Mucosa of descending colon (tissue), 3 donors: ENCODE measurements around the gene MXI1. TPM values are rescaled to one million over a fixed set of nuclear protein-coding genes. Genes with fewer than 3 reads are reported as not detected.

Source experiments
- ATAC-seq: fragments of 200-7000 bp; cut with Tn5 transposase; one replicate; pipeline ENCODE4 v1.9.1; 2020; ENCODE audit warnings: mild to moderate bottlenecking, moderate library complexity
- DNase-seq, 3 donors: peaks; one replicate each; pipeline ENCODE4 v3.0.0-alpha.2; 2020
- H3K36me3 ChIP-seq: fragments of 200-600 bp; one replicate; pipeline ENCODE4 v1.8.0; 2021; ENCODE audit warnings: low read depth, mild to moderate bottlenecking
- H3K4me1 ChIP-seq: fragments of 200-600 bp; one replicate; pipeline ENCODE4 v1.8.0; 2021; ENCODE audit warnings: low read depth, mild to moderate bottlenecking
- H3K4me3 ChIP-seq: fragments of 200-600 bp; one replicate; pipeline ENCODE4 v1.8.0; 2021; ENCODE audit warnings: mild to moderate bottlenecking
- H3K9me3 ChIP-seq: fragments of 200-600 bp; one replicate; pipeline ENCODE4 v1.8.0; 2021; ENCODE audit warnings: mild to moderate bottlenecking
- CTCF ChIP-seq: fragments of 200-600 bp; IDR thresholded peaks from one replicate; pipeline ENCODE4 v1.8.0; 2022; ENCODE audit warnings: antibody characterized with exemption, mild to moderate bottlenecking
- intact Hi-C, 2 donors: fragments of 100-400 bp; cut with DNase I in 1 of 2; cut with micrococcal nuclease in 1 of 2; formaldehyde crosslinking; loops; one replicate each; pipeline versions ENCODE4 v1.11.0 to v1.11.1; 2022; cut with DNase I, micrococcal nuclease
- total RNA-seq, 3 donors: library from RNA; stranded (reverse); fragmentation: NEBNext Ultra II Directional in 2 of 3; extraction: Animal tissue kit (Norgen Biotek cat#: 25700) in 2 of 3; gene quantifications; one replicate each; pipeline versions ENCODE4 v1.2.1 to v1.2.4, GENCODE V29; 2021 to 2023
- donor health status: DM: no; HTN: no; CAD: no; lungs with moderate emphysema.
- donor health status: DM: no; HTN: no; CAD: no.
- donor health status: DM: no; HTN: yes; CAD: no.

The MXI1 gene
- total RNA-seq, 3 donors from 2014 or later: 112 to 144 (median 139) TPM

- no peaks in the 10 kb centered on the region for H3K36me3 ChIP-seq
- peak; percentile 29 for TF ChIP-seq CTCF
- peaks cover 4% of the 10 kb centered on the region for H3K4me1 ChIP-seq
- peak; percentile 86 for ATAC-seq
- no peak overlapping the region for H3K4me3 ChIP-seq
- intact Hi-C loops: loop anchor here in 1 of 2 donors (5.0 kb wide), 1 partner anchor 142 kb away; no protein-coding TSS in a partner anchor
- DNase-seq: peak in 1 of 3 donors; percentile 83
- H3K9me3 ChIP-seq: no peaks in the 10 kb centered on the region
These were observed 72.1 kb downstream of the MXI1 start for GRCh38 chr10:110279407-110279986.

- intact Hi-C loops: loop anchor here in 1 of 2 donors (5.0 kb wide), 1 partner anchor 147 kb away; no protein-coding TSS in a partner anchor
- H3K4me1 ChIP-seq: peaks cover under 1% of the 10 kb centered on the region
- no peaks in the 10 kb centered on the region for H3K9me3 ChIP-seq
- no peaks in the 10 kb centered on the region for H3K36me3 ChIP-seq
- ATAC-seq: no peak
- TF ChIP-seq CTCF: no peak
- no peak overlapping the region for H3K4me3 ChIP-seq
- DNase-seq: no peak
These were observed 76.9 kb downstream of the MXI1 start for GRCh38 chr10:110284262-110284661.

- no peaks in the 10 kb centered on the region for H3K4me1 ChIP-seq
- no peak overlapping the region for H3K4me3 ChIP-seq
- intact Hi-C loops: no loop called here
- no peaks in the 10 kb centered on the region for H3K36me3 ChIP-seq
- no peak for TF ChIP-seq CTCF
- DNase-seq (no peak), ATAC-seq (no peak)
- H3K9me3 ChIP-seq: no peaks in the 10 kb centered on the region
These were observed 78.1 kb downstream of the MXI1 start for GRCh38 chr10:110285501-110285900.

GRCh38 chr10:110286841-110287240 is 79.4 kb downstream of the MXI1 start:
- ATAC-seq (no peak), DNase-seq (no peak)
- no peaks in the 10 kb centered on the region for H3K36me3 ChIP-seq
- no peak overlapping the region for H3K4me3 ChIP-seq
- no peaks in the 10 kb centered on the region for H3K9me3 ChIP-seq
- no peak for TF ChIP-seq CTCF
- no peaks in the 10 kb centered on the region for H3K4me1 ChIP-seq
- intact Hi-C loops: no loop called here

GRCh38 chr10:110296966-110297365 is 89.6 kb downstream of the MXI1 start:
- intact Hi-C loops: no loop called here
- TF ChIP-seq CTCF: no peak
- DNase-seq (no peak), ATAC-seq (no peak)
- Histone ChIP-seq H3K36me3 (no peaks in the 10 kb centered on the region), H3K9me3 (no peaks in the 10 kb centered on the region), H3K4me3 (no peak overlapping the region), H3K4me1 (peaks cover 3% of the 10 kb centered on the region)
